Measurements from ENCODE around the gene HBS1L. TPM values are rescaled to one million over a fixed set of nuclear protein-coding genes. Genes with fewer than 3 reads are reported as not detected.
"Not testable (repeated sequence)": the region's sequence is repeated elsewhere in the genome, so short reads cannot be mapped to it uniquely, and the experiment has no call there.

HBS1L gene
- total and polyA plus RNA-seq, 2 experiments from 2014 or later: 57.8 to 98.9 TPM

GRCh38 chr6:135066806-135067205, 12.2 kb upstream of the HBS1L start:
- Histone ChIP-seq H3K9me3 (ENCODE audit: low read depth) (no peaks in the 10 kb centered on the region), H3K27me3 (no peaks in the 10 kb centered on the region)

DNA sequence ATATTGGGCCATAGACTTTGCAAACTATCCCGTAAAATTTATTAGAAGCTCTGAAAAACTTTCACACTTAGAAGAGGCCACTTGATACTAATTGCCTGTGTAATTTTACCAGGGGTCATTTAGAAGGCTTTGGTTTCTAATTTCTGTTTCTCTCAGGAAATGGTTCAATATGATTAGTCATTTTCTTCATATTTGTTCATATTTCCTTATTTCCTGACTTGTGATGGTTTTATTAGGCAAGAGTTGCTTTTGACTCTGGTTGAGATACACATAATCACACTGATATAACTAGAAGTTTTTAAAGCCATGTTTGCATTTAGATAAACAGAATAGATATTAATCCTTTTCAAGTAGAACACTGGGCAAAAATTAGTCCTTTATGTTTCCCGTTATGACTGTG, 11.8 kb upstream of the HBS1L start:
- no peaks in the 10 kb centered on the region for H3K27me3 ChIP-seq
- no peaks in the 10 kb centered on the region for H3K4me1 ChIP-seq (ENCODE audit: low read depth)
- peak in 1 of 2 donors; percentile 9 for DNase-seq (ENCODE audit: low read depth in 1 of 2, low spot score in 1 of 2)
- H3K36me3 ChIP-seq: no peaks in the 10 kb centered on the region
- no peak overlapping the region for H3K27ac ChIP-seq
- H3K9me3 ChIP-seq (ENCODE audit: low read depth): no peaks in the 10 kb centered on the region
- H3K4me3 ChIP-seq: no peak overlapping the region
- no peak for TF ChIP-seq CTCF (IDR thresholded peaks at IDR 0.05; ENCODE audit: low read depth, low read length)

More at GRCh38 chr6:135066806-135067205, 12.2 kb upstream of the HBS1L start:
- no peaks in the 10 kb centered on the region for H3K36me3 ChIP-seq
- no peak overlapping the region for H3K4me3 ChIP-seq
- TF ChIP-seq CTCF (IDR thresholded peaks at IDR 0.05; ENCODE audit: low read depth, low read length): no peak
- H3K27ac ChIP-seq: no peak overlapping the region
- no peaks in the 10 kb centered on the region for H3K4me1 ChIP-seq (ENCODE audit: low read depth)
- no peak for DNase-seq (ENCODE audit: low read depth in 1 of 2, low spot score in 1 of 2)

- no peak for TF ChIP-seq CTCF (IDR thresholded peaks at IDR 0.05; ENCODE audit: low read depth, low read length)
- H3K27me3 ChIP-seq: no peaks in the 10 kb centered on the region
- no peak overlapping the region for H3K27ac ChIP-seq
- no peaks in the 10 kb centered on the region for H3K9me3 ChIP-seq (ENCODE audit: low read depth)
- no peak for DNase-seq (ENCODE audit: low read depth in 1 of 2, low spot score in 1 of 2)
- no peak overlapping the region for H3K4me3 ChIP-seq
- no peaks in the 10 kb centered on the region for H3K36me3 ChIP-seq
- H3K4me1 ChIP-seq (ENCODE audit: low read depth): no peaks in the 10 kb centered on the region
Observed at GRCh38 chr6:135064586-135064985, 10.0 kb upstream of the HBS1L start.

GRCh38 chr6:135063926-135064325, 9.3 kb upstream of the HBS1L start:
- Histone ChIP-seq H3K27ac (no peak overlapping the region), H3K4me1 (ENCODE audit: low read depth) (no peaks in the 10 kb centered on the region), H3K27me3 (no peaks in the 10 kb centered on the region), H3K4me3 (no peak overlapping the region), H3K36me3 (no peaks in the 10 kb centered on the region), H3K9me3 (ENCODE audit: low read depth) (no peaks in the 10 kb centered on the region)
- DNase-seq (ENCODE audit: low read depth in 1 of 2, low spot score in 1 of 2): no peak
- no peak for TF ChIP-seq CTCF (IDR thresholded peaks at IDR 0.05; ENCODE audit: low read depth, low read length)

DNA sequence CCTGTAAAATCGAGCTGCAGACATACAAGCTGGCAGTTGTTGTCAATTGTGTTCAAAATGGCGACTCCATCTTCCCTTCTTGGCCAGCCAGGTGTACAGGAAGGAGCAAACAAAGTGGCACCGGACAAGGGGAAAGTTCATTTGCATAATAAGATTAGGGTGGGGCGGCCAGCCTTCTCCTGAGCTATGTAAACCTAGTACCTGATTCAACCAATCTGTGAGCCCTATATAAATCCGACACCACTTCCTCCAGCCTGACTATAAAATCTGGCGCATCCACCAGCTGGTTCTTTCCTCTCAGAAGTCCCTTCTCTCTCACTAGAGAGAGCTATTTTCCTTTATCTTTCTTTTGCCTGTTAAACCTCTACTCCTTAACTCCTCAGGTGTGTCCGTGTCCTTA, 8.1 kb upstream of the HBS1L start:
- no peak overlapping the region for H3K4me3 ChIP-seq
- no peaks in the 10 kb centered on the region for H3K4me1 ChIP-seq (ENCODE audit: low read depth)
- H3K27me3 ChIP-seq: no peaks in the 10 kb centered on the region
- H3K27ac ChIP-seq: no peak overlapping the region
- no peaks in the 10 kb centered on the region for H3K36me3 ChIP-seq
- no peak for TF ChIP-seq CTCF (IDR thresholded peaks at IDR 0.05; ENCODE audit: low read depth, low read length)
- no peak for DNase-seq (ENCODE audit: low read depth in 1 of 2, low spot score in 1 of 2)
- no peaks in the 10 kb centered on the region for H3K9me3 ChIP-seq (ENCODE audit: low read depth)

GRCh38 chr6:135060076-135060475, 5.5 kb upstream of the HBS1L start:
- DNase-seq (ENCODE audit: low read depth in 1 of 2, low spot score in 1 of 2): no peak
- no peak for TF ChIP-seq CTCF (IDR thresholded peaks at IDR 0.05; ENCODE audit: low read depth, low read length)
- Histone ChIP-seq H3K36me3 (no peaks in the 10 kb centered on the region), H3K27me3 (no peaks in the 10 kb centered on the region), H3K4me3 (no peak overlapping the region), H3K4me1 (ENCODE audit: low read depth) (no peaks in the 10 kb centered on the region), H3K27ac (no peak overlapping the region), H3K9me3 (ENCODE audit: low read depth) (no peaks in the 10 kb centered on the region)

DNA sequence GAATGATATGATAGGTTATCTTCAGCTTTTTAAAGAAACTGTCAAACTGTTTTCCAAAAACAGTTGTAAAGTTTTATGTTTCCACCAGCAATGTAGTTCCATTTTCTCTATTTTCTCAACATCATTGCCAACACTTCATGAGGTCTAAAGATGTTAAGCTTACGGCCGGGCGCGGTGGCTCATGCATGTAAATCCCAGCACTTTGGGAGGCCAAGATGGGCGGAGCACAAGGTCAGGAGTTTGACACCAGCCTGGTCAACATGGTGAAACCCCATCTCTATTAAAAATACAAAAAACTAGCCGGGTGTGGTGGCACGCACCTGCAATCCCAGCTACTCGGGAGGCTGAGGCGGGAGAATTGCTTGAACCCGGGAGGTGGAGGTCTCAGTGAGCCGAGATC, 3.7 kb upstream of the HBS1L start:
- not testable (repeated sequence) for H3K27me3 ChIP-seq; H3K27ac ChIP-seq; DNase-seq (ENCODE audit: low read depth in 1 of 2, low spot score in 1 of 2); H3K9me3 ChIP-seq (ENCODE audit: low read depth); H3K4me1 ChIP-seq (ENCODE audit: low read depth); H3K4me3 ChIP-seq; H3K36me3 ChIP-seq

All from cardiac muscle cell (in vitro differentiated cells and primary cell).